ENCODE results near the gene MYOF. TPM values are rescaled to one million over a fixed set of nuclear protein-coding genes. Genes with fewer than 3 reads are reported as not detected.
"Not testable (repeated sequence)": the region's sequence is repeated elsewhere in the genome, so short reads cannot be mapped to it uniquely, and the experiment has no call there.

MYOF gene
- total RNA-seq, 4 donors from 2014 or later, result 41.2 to 114 (median 86.9) TPM

GRCh38 chr10:93369588-93370164 is 112.5 kb downstream of the MYOF start:
- no peak for DNase-seq
- no peak for TF ChIP-seq POLR2A (IDR thresholded peaks at IDR 0.05)
- TF ChIP-seq, protein P1, sequence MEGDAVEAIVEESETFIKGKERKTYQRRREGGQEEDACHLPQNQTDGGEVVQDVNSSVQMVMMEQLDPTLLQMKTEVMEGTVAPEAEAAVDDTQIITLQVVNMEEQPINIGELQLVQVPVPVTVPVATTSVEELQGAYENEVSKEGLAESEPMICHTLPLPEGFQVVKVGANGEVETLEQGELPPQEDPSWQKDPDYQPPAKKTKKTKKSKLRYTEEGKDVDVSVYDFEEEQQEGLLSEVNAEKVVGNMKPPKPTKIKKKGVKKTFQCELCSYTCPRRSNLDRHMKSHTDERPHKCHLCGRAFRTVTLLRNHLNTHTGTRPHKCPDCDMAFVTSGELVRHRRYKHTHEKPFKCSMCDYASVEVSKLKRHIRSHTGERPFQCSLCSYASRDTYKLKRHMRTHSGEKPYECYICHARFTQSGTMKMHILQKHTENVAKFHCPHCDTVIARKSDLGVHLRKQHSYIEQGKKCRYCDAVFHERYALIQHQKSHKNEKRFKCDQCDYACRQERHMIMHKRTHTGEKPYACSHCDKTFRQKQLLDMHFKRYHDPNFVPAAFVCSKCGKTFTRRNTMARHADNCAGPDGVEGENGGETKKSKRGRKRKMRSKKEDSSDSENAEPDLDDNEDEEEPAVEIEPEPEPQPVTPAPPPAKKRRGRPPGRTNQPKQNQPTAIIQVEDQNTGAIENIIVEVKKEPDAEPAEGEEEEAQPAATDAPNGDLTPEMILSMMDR (IDR thresholded peaks at IDR 0.05), result no peak
- intact Hi-C loops (cut with DNase I; ENCODE audit: low total_unique reads), result no loop called here

GRCh38 chr10:93368210-93368609 is 113.9 kb downstream of the MYOF start:
- no peak overlapping the region for H3K27ac ChIP-seq
- no peak overlapping the region for H3K4me3 ChIP-seq
- no peaks in the 10 kb centered on the region for H3K36me3 ChIP-seq
- no peak for DNase-seq
- no peaks in the 10 kb centered on the region for H3K27me3 ChIP-seq
- intact Hi-C loops (cut with DNase I; ENCODE audit: low total_unique reads), result no loop called here
- no peaks in the 10 kb centered on the region for H3K4me1 ChIP-seq
- no peaks in the 10 kb centered on the region for H3K9me3 ChIP-seq
- no peak for TF ChIP-seq POLR2A (IDR thresholded peaks at IDR 0.05)
- TF ChIP-seq, protein P1 (IDR thresholded peaks at IDR 0.05), result no peak

More at GRCh38 chr10:93369588-93370164, 112.5 kb downstream of the MYOF start:
- Histone ChIP-seq H3K4me3 (no peak overlapping the region), H3K9me3 (no peaks in the 10 kb centered on the region), H3K36me3 (no peaks in the 10 kb centered on the region), H3K27ac (no peak overlapping the region), H3K4me1 (no peaks in the 10 kb centered on the region), H3K27me3 (no peaks in the 10 kb centered on the region)

DNA sequence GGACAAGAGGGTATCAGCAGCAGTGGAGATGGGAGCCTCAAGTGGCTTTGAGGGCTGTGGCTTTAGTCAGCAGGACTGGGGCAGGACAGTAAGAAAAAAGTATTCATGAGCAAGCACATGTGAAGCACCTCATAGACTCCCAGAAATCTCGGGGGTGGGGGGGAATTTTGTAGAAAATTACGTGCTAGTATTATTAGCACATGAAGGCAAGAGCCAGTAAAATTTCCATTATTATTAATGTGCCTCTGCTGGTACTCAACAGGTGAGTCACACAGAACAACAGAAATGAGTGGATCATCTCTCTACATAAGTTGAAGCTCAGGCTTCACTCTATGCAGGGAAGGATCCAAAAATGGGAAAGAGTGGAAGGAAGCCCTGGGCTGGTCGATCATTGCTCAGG is 114.5 kb downstream of the MYOF start:
- TF ChIP-seq, protein P1 (IDR thresholded peaks at IDR 0.05), result no peak
- no peak for TF ChIP-seq POLR2A (IDR thresholded peaks at IDR 0.05)
- H3K36me3 ChIP-seq, result no peaks in the 10 kb centered on the region
- no peaks in the 10 kb centered on the region for H3K27me3 ChIP-seq
- H3K27ac ChIP-seq, result no peak overlapping the region
- DNase-seq, result no peak
- H3K9me3 ChIP-seq, result no peaks in the 10 kb centered on the region
- no peaks in the 10 kb centered on the region for H3K4me1 ChIP-seq
- intact Hi-C loops (cut with DNase I; ENCODE audit: low total_unique reads), result no loop called here
- H3K4me3 ChIP-seq, result no peak overlapping the region

GRCh38 chr10:93364966-93365365 is 117.2 kb downstream of the MYOF start:
- H3K27ac ChIP-seq, result no peak overlapping the region
- H3K4me1 ChIP-seq, result no peaks in the 10 kb centered on the region
- no peak for DNase-seq
- no peaks in the 10 kb centered on the region for H3K9me3 ChIP-seq
- H3K27me3 ChIP-seq, result no peaks in the 10 kb centered on the region
- TF ChIP-seq, protein P1 (IDR thresholded peaks at IDR 0.05), result no peak
- TF ChIP-seq POLR2A (IDR thresholded peaks at IDR 0.05), result no peak
- intact Hi-C loops (cut with DNase I; ENCODE audit: low total_unique reads), result no loop called here
- no peak overlapping the region for H3K4me3 ChIP-seq
- no peaks in the 10 kb centered on the region for H3K36me3 ChIP-seq

GRCh38 chr10:93363891-93364648 is 118.1 kb downstream of the MYOF start:
- TF ChIP-seq, protein P1 (IDR thresholded peaks at IDR 0.05), result no peak
- no peak for TF ChIP-seq POLR2A (IDR thresholded peaks at IDR 0.05)

DNA sequence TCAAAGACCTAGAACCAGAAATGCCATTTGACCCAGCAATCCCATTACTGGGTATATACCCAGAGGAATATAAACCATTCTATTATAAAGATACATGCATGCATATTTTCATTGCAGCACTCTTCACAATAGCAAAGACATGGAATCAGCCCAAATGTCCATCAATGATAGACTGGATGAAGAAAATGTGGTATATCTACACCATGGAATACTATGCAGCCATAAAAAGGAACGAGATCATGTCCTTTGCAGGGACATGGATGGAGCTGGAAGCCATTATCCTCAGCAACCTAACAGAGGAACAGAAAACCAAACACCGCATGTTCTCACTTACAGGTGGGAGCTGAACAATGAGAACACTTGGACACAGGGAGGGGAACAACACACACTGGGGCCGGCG is 123.7 kb downstream of the MYOF start:
- H3K27me3 ChIP-seq; H3K4me1 ChIP-seq; intact Hi-C loops (cut with DNase I; ENCODE audit: low total_unique reads); DNase-seq; H3K4me3 ChIP-seq; H3K27ac ChIP-seq; H3K36me3 ChIP-seq; H3K9me3 ChIP-seq: not testable (repeated sequence)

More at GRCh38 chr10:93363891-93364648, 118.1 kb downstream of the MYOF start:
- Histone ChIP-seq H3K36me3 (no peaks in the 10 kb centered on the region), H3K27ac (no peak overlapping the region), H3K9me3 (no peaks in the 10 kb centered on the region), H3K4me1 (no peaks in the 10 kb centered on the region), H3K27me3 (no peaks in the 10 kb centered on the region), H3K4me3 (no peak overlapping the region)
- DNase-seq, result no peak
- intact Hi-C loops (cut with DNase I; ENCODE audit: low total_unique reads), result no loop called here
